ENCODE data around the gene ZNF710.
"Not testable (repeated sequence)": the region's sequence is repeated elsewhere in the genome, so short reads cannot be mapped to it uniquely, and the experiment has no call there.

DNA sequence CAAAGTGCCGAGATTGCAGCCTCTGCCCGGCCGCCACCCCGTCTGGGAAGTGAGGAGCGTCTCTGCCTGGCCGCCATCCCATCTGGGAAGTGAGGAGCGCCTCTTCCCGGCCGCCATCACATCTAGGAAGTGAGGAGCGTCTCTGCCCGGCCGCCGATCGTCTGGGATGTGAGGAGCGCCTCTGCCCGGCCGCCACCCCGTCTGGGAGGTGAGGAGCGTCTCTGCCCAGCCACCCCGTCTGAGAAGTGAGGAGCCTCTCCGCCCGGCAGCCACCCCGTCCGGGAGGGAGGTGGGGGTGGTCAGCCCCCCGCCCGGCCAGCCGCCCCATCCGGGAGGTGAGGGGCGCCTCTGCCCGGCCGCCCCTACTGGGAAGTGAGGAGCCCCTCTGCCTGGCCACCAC, 23.3 kb upstream of the ZNF710 start:
- TF ChIP-seq, protein P1, sequence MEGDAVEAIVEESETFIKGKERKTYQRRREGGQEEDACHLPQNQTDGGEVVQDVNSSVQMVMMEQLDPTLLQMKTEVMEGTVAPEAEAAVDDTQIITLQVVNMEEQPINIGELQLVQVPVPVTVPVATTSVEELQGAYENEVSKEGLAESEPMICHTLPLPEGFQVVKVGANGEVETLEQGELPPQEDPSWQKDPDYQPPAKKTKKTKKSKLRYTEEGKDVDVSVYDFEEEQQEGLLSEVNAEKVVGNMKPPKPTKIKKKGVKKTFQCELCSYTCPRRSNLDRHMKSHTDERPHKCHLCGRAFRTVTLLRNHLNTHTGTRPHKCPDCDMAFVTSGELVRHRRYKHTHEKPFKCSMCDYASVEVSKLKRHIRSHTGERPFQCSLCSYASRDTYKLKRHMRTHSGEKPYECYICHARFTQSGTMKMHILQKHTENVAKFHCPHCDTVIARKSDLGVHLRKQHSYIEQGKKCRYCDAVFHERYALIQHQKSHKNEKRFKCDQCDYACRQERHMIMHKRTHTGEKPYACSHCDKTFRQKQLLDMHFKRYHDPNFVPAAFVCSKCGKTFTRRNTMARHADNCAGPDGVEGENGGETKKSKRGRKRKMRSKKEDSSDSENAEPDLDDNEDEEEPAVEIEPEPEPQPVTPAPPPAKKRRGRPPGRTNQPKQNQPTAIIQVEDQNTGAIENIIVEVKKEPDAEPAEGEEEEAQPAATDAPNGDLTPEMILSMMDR (IDR thresholded peaks at IDR 0.05; ENCODE audit: insufficient read depth, low read depth, low read length): not testable (repeated sequence)
- not testable (repeated sequence) for TF ChIP-seq EZH2 (IDR thresholded peaks at IDR 0.05; ENCODE audit: insufficient read depth, low read length)
